OCI-LY3 (cell line): ENCODE measurements around the gene EDN1.
A peak's percentile ranks its signal among the peaks of the same experiment; 100 is the strongest.

Experiments used
- H2AFZ ChIP-seq: fragments of 200-600, 300-600 bp; shearing (Covaris generic); 2 replicates; pipeline ENCODE4 v1.6.0; 2014; ENCODE audit warnings: antibody characterized with exemption, low read depth, low read length
- H3K27ac ChIP-seq: fragments of 200-600, 300-600 bp; sonication (generic); 2 replicates; pipeline ENCODE4 v1.5.1; 2014; ENCODE audit warnings: mild to moderate bottlenecking, low read length, moderate library complexity, mixed read lengths
- H3K27me3 ChIP-seq: fragments of 200-600, 300-600 bp; sonication (generic); 2 replicates; pipeline ENCODE4 v1.6.1; 2014; ENCODE audit warnings: low read depth, low read length, mixed read lengths
- H3K36me3 ChIP-seq: fragments of 200-600, 300-600 bp; sonication (generic); replicated peaks from 2 replicates; pipeline ENCODE3; 2014; ENCODE audit warnings: low read depth, low read length, mixed read lengths
- H3K4me1 ChIP-seq: fragments of 300-600, 200-600 bp; sonication (generic); 2 replicates; pipeline ENCODE4 v1.6.1; 2014; ENCODE audit warnings: low read length, mixed read lengths
- H3K4me2 ChIP-seq: fragments of 200-600, 300-600 bp; sonication (generic); 2 replicates; pipeline ENCODE4 v1.6.1; 2014; ENCODE audit warnings: low read length, mixed read lengths
- H3K4me3 ChIP-seq: fragments of 300-600, 200-600 bp; sonication (generic); 2 replicates; pipeline ENCODE4 v1.5.1; 2014; ENCODE audit warnings: antibody characterized with exemption, mild to moderate bottlenecking, low read length, moderate library complexity
- H3K79me2 ChIP-seq: fragments of 300-600, 200-600 bp; shearing (Covaris generic); 2 replicates; pipeline ENCODE4 v1.6.1; 2014; ENCODE audit warnings: mild to moderate bottlenecking, low read length, mixed read lengths
- H3K9ac ChIP-seq: fragments of 300-600, 200-600 bp; shearing (Covaris generic); 2 replicates; pipeline ENCODE4 v1.6.0; 2014; ENCODE audit warnings: mild to moderate bottlenecking, low read length, moderate library complexity
- H3K9me3 ChIP-seq: fragments of 200-600, 300-600 bp; shearing (Covaris generic); 2 replicates; pipeline ENCODE4 v1.6.1; 2014; ENCODE audit warnings: low read length, mixed read lengths; ENCODE audit not compliant: insufficient read depth
- H4K20me1 ChIP-seq: fragments of 200-600, 300-600 bp; sonication (generic); 2 replicates; pipeline ENCODE4 v1.6.1; 2016; ENCODE audit warnings: low read length, mixed read lengths; ENCODE audit not compliant: insufficient read depth
- CTCF ChIP-seq: fragments of 200-600, 300-600 bp; sonication (generic); IDR thresholded peaks from 2 replicates; pipeline ENCODE4 v1.5.1; 2014; ENCODE audit warnings: antibody characterized with exemption, low read length, low read depth
- EZH2phosphoT487 ChIP-seq: fragments of 200-600 bp; shearing (Covaris generic); IDR thresholded peaks from 2 replicates; pipeline ENCODE4 v1.6.1; 2018; ENCODE audit warnings: antibody characterized with exemption, mixed run types, low read depth

EDN1 gene

GRCh38 chr6:12304487-12304886 is 14.3 kb downstream of the EDN1 start:
- H3K79me2 ChIP-seq, result no peaks in the 10 kb centered on the region

GRCh38 chr6:12309070-12309469 is 18.9 kb downstream of the EDN1 start:
- Histone ChIP-seq H3K4me2 (no peak overlapping the region), H2AFZ (no peak overlapping the region), H3K27me3 (peaks cover 3% of the 10 kb centered on the region; the same call in 1 of the 2 replicates), H3K27ac (no peak overlapping the region), H3K9me3 (no peaks in the 10 kb centered on the region), H3K4me1 (no peaks in the 10 kb centered on the region), H3K4me3 (no peak overlapping the region), H3K79me2 (no peaks in the 10 kb centered on the region), H3K9ac (no peak overlapping the region), H3K36me3 (no peaks in the 10 kb centered on the region), H4K20me1 (no peaks in the 10 kb centered on the region)
- no peak for TF ChIP-seq CTCF
- TF ChIP-seq EZH2phosphoT487, result no peak

More at GRCh38 chr6:12304487-12304886, 14.3 kb downstream of the EDN1 start:
- Histone ChIP-seq H3K27ac (no peak overlapping the region), H3K27me3 (no peaks in the 10 kb centered on the region), H4K20me1 (no peaks in the 10 kb centered on the region), H2AFZ (no peak overlapping the region), H3K4me1 (no peaks in the 10 kb centered on the region), H3K9me3 (no peaks in the 10 kb centered on the region), H3K9ac (no peak overlapping the region), H3K4me2 (no peak overlapping the region), H3K4me3 (no peak overlapping the region), H3K36me3 (no peaks in the 10 kb centered on the region)
- no peak for TF ChIP-seq EZH2phosphoT487
- no peak for TF ChIP-seq CTCF

GRCh38 chr6:12311106-12311505 is 20.9 kb downstream of the EDN1 start:
- no peaks in the 10 kb centered on the region for H4K20me1 ChIP-seq
- H3K9me3 ChIP-seq, result no peaks in the 10 kb centered on the region
- H2AFZ ChIP-seq, result no peak overlapping the region
- H3K4me3 ChIP-seq, result no peak overlapping the region
- H3K27me3 ChIP-seq, result peaks cover 6% of the 10 kb centered on the region; the same call in 1 of the 2 replicates
- no peaks in the 10 kb centered on the region for H3K36me3 ChIP-seq
- H3K9ac ChIP-seq, result no peak overlapping the region
- no peak for TF ChIP-seq EZH2phosphoT487
- peak; percentile 26; the same call in 1 of the 2 replicates for TF ChIP-seq CTCF
- no peak overlapping the region for H3K27ac ChIP-seq
- no peaks in the 10 kb centered on the region for H3K79me2 ChIP-seq
- no peak overlapping the region for H3K4me2 ChIP-seq
- H3K4me1 ChIP-seq, result no peaks in the 10 kb centered on the region

- peaks cover 6% of the 10 kb centered on the region; the same call in 1 of the 2 replicates for H3K27me3 ChIP-seq
- no peak overlapping the region for H3K27ac ChIP-seq
- no peak overlapping the region for H2AFZ ChIP-seq
These were observed 22.6 kb downstream of the EDN1 start for GRCh38 chr6:12312736-12313135.

More at GRCh38 chr6:12312736-12313135, 22.6 kb downstream of the EDN1 start:
- no peak for TF ChIP-seq EZH2phosphoT487
- no peak overlapping the region for H3K4me3 ChIP-seq
- H3K36me3 ChIP-seq, result no peaks in the 10 kb centered on the region
- no peak overlapping the region for H3K9ac ChIP-seq
- no peak overlapping the region for H3K4me2 ChIP-seq
- no peaks in the 10 kb centered on the region for H3K79me2 ChIP-seq
- no peaks in the 10 kb centered on the region for H4K20me1 ChIP-seq
- H3K9me3 ChIP-seq, result no peaks in the 10 kb centered on the region
- no peaks in the 10 kb centered on the region for H3K4me1 ChIP-seq
